K562 (cell line): Measurements from ENCODE around the gene KCNK10. TPM values are rescaled to one million over a fixed set of nuclear protein-coding genes. Genes with fewer than 3 reads are reported as not detected.

Source experiments
- ATAC-seq: fragments of 200-7000 bp; cut with Tn5 transposase; 3 replicates; pipeline ENCODE4 v1.9.1; 2020; ENCODE audit warnings: moderate library complexity
- BruUV-seq: library from RNA; stranded (reverse); fragments of 400-500 nt; replicated peaks from 2 replicates; lab custom pipeline; 2021; lab: Mats Ljungman, UMichigan
- CTCF ChIA-PET: fragments of 300-600 bp; formaldehyde crosslinking; extraction: SDS; loops from one replicate; lab custom pipeline; 2021; ENCODE audit warnings: low intra/inter-chr PET ratio; lab: Yijun Ruan, JAX
- POLR2A ChIA-PET: fragments of 300-600, 350-650 bp; sonication (Branson Sonifier 250); formaldehyde crosslinking; extraction: SDS; loops from one replicate; lab custom pipeline; 2021; ENCODE audit warnings: antibody characterized with exemption, inconsistent platforms; lab: Yijun Ruan, JAX
- DNase-seq, 4 experiments: peaks; one replicate each; pipeline versions ENCODE4 v3.0.0 to v3.0.0-alpha.2; 2011 to 2018; ENCODE audit warnings: low spot score in 3 of 4, mixed read lengths in 3 of 4; ENCODE audit errors: extremely low read depth in 1 of 4
- FAIRE-seq: peaks from 2 replicates; lab custom pipeline; 2011; peaks lifted over from hg19 to GRCh38; lab: Jason Lieb, UNC
- H2AFZ ChIP-seq: 2 replicates; pipeline ENCODE4 v1.6.0; 2011; ENCODE audit warnings: low read depth, low read length, control low read depth, inconsistent platforms
- H3K27ac ChIP-seq: fragments of 200-600 bp; 3 replicates; pipeline ENCODE4 v1.8.0; 2011; ENCODE audit warnings: low read depth, mild to moderate bottlenecking, control low read depth, inconsistent platforms, low read length, moderate library complexity, mixed read lengths; ENCODE audit errors: extremely low read depth
- H3K27me3 ChIP-seq, 2 experiments: fragments of 300-600 bp in 1 of 2; 2 replicates in 1 of 2; 3 replicates in 1 of 2; pipeline versions ENCODE4 v1.6.0 to v1.8.0; 2011; ENCODE audit warnings: inconsistent platforms in 2 of 2, low read length in 2 of 2, mild to moderate bottlenecking in 1 of 2, mixed read lengths in 1 of 2, moderate library complexity in 1 of 2; ENCODE audit not compliant: control insufficient read depth in 2 of 2, insufficient read depth in 2 of 2
- H3K36me3 ChIP-seq: fragments of 300-600 bp; 3 replicates; pipeline ENCODE4 v1.8.0; 2011; ENCODE audit warnings: mild to moderate bottlenecking, low read length, inconsistent platforms; ENCODE audit not compliant: control insufficient read depth, insufficient read depth
- H3K4me1 ChIP-seq, 2 experiments: fragments of 200-600 bp in 1 of 2; replicated peaks in 1 of 2; 2 replicates in 1 of 2; 3 replicates in 1 of 2; pipeline versions ENCODE4 v1.5.1 to v1.8.0; 2011; ENCODE audit warnings: inconsistent platforms in 2 of 2, low read length in 2 of 2, mild to moderate bottlenecking in 1 of 2, mixed read lengths in 1 of 2, moderate library complexity in 1 of 2; ENCODE audit not compliant: control insufficient read depth in 2 of 2, insufficient read depth in 2 of 2
- H3K4me2 ChIP-seq: 2 replicates; pipeline ENCODE4 v1.6.1; 2011; ENCODE audit warnings: low read length, control low read depth, inconsistent platforms, mixed read lengths; ENCODE audit not compliant: insufficient read depth
- H3K4me3 ChIP-seq: fragments of 200-600 bp; sonication (generic), shearing (Covaris generic); 2 replicates; pipeline ENCODE4 v1.5.1; 2016; ENCODE audit warnings: control low read depth, inconsistent platforms
- H3K79me2 ChIP-seq: fragments of 200-600 bp; 3 replicates; pipeline ENCODE4 v1.8.0; 2011; ENCODE audit warnings: low read length, inconsistent platforms; ENCODE audit not compliant: control insufficient read depth, insufficient read depth
- H3K9ac ChIP-seq, 2 experiments: 2 replicates each; pipeline versions ENCODE4 v1.6.0 to v1.6.1; 2011; ENCODE audit warnings: low read depth in 2 of 2, low read length in 2 of 2, control low read depth in 1 of 2, inconsistent platforms in 1 of 2, mild to moderate bottlenecking in 1 of 2, mixed read lengths in 1 of 2; ENCODE audit not compliant: insufficient read depth in 1 of 2
- H3K9me1 ChIP-seq: one replicate; pipeline ENCODE4 v1.6.0; 2011; ENCODE audit warnings: inconsistent platforms, mild to moderate bottlenecking, low read length, moderate library complexity; ENCODE audit not compliant: control insufficient read depth, insufficient read depth
- H3K9me3 ChIP-seq: replicated peaks from 2 replicates; pipeline ENCODE4 v1.5.1; 2011; ENCODE audit warnings: low read depth, low read length, inconsistent platforms; ENCODE audit not compliant: control insufficient read depth, insufficient read depth
- H4K20me1 ChIP-seq: replicated peaks from 2 replicates; pipeline ENCODE4 v1.6.1; 2011; ENCODE audit warnings: low read length, inconsistent platforms, mixed read lengths; ENCODE audit not compliant: control insufficient read depth, insufficient read depth
- BCL6 ChIP-seq: fragments of 250-450 bp; sonication (Bioruptor Pico); IDR thresholded peaks from 2 replicates; pipeline ENCODE4 v1.4.0; 2020
- CHCHD3 ChIP-seq: fragments of 250-450 bp; sonication (Bioruptor Pico); IDR thresholded peaks from 2 replicates; pipeline ENCODE4 v2.1.2; 2022; ENCODE audit warnings: mild to moderate bottlenecking
- CHD1 ChIP-seq: fragments of 200-600 bp; sonication (generic); IDR thresholded peaks from one replicate; pipeline ENCODE4 v1.6.1; 2012; ENCODE audit warnings: mild to moderate bottlenecking, moderate library complexity, low read length, inconsistent platforms
- DIDO1 ChIP-seq: fragments of 450-650 bp; IDR thresholded peaks from 2 replicates; pipeline ENCODE4 v1.6.1; 2016; ENCODE audit warnings: low read depth, missing biosample characterization, missing genetic modification characterization
- HBP1 ChIP-seq: fragments of 450-650 bp; formaldehyde crosslinking; IDR thresholded peaks from 2 replicates; pipeline ENCODE4 v1.4.0; 2022; ENCODE audit warnings: missing genetic modification characterization
- MYC ChIP-seq, 2 experiments: fragments of 250-450 bp in 1 of 2; sonication (Bioruptor Pico) in 1 of 2; IDR thresholded peaks; 2 replicates each; pipeline versions ENCODE4 v1.5.1 to v1.6.1; 2012 to 2021; ENCODE audit warnings: low read depth in 2 of 2, borderline replicate concordance in 1 of 2, improper control_type of control experiment in 1 of 2, low read length in 1 of 2, mild to moderate bottlenecking in 1 of 2, moderate library complexity in 1 of 2
- NBN ChIP-seq: fragments of 450-650 bp; IDR thresholded peaks from 2 replicates; pipeline ENCODE4 v1.6.1; 2016; ENCODE audit warnings: low read depth, mild to moderate bottlenecking
- NFRKB ChIP-seq: fragments of 450-650 bp; IDR thresholded peaks from 2 replicates; pipeline ENCODE4 v1.6.1; 2016; ENCODE audit warnings: low read depth
- POLR2AphosphoS5 ChIP-seq: IDR thresholded peaks from 2 replicates; pipeline ENCODE4 v1.6.1; 2011; ENCODE audit warnings: mild to moderate bottlenecking, low read depth, low read length, moderate library complexity; ENCODE audit not compliant: control insufficient read depth, insufficient read depth
- POU5F1 ChIP-seq: fragments of 150-350 bp; IDR thresholded peaks from 2 replicates; pipeline ENCODE4 v1.6.1; 2014; ENCODE audit warnings: borderline replicate concordance, low read length, low read depth, mild to moderate bottlenecking; ENCODE audit not compliant: partially characterized antibody
- RUNX1 ChIP-seq: sonication (generic); IDR thresholded peaks from 2 replicates; pipeline ENCODE4 v1.6.1; 2016; ENCODE audit warnings: antibody characterized with exemption, low read depth
- SPI1 ChIP-seq: IDR thresholded peaks from 2 replicates; pipeline ENCODE4 v1.6.1; 2011; ENCODE audit warnings: low read depth, low read length, control low read depth, borderline replicate concordance
- TAF7 ChIP-seq: fragments of 450-650 bp; IDR thresholded peaks from 2 replicates; pipeline ENCODE4 v1.6.1; 2016; ENCODE audit warnings: missing genetic modification characterization, missing compliant biosample characterization
- TFAP4 ChIP-seq: sonication (generic); formaldehyde crosslinking; IDR thresholded peaks from 2 replicates; pipeline ENCODE4 v1.8.0; 2022; ENCODE audit warnings: missing genetic modification reagents, mild to moderate bottlenecking, moderate library complexity, borderline replicate concordance
- ZBTB49 ChIP-seq: sonication (generic); formaldehyde crosslinking; IDR thresholded peaks from 2 replicates; pipeline ENCODE4 v1.8.0; 2022; ENCODE audit warnings: missing genetic modification reagents, mild to moderate bottlenecking, borderline replicate concordance
- ZC3H4 ChIP-seq: sonication (generic); formaldehyde crosslinking; IDR thresholded peaks from 2 replicates; pipeline ENCODE4 v1.9.0; 2021; ENCODE audit warnings: missing genetic modification reagents, borderline replicate concordance
- ZNF217 ChIP-seq: sonication (generic); formaldehyde crosslinking; IDR thresholded peaks from 2 replicates; pipeline ENCODE4 v1.8.0; 2022; ENCODE audit warnings: mild to moderate bottlenecking, missing genetic modification reagents
- ZNF311 ChIP-seq: fragments of 250-450 bp; sonication (Bioruptor Pico); IDR thresholded peaks from 2 replicates; pipeline ENCODE4 v1.4.0; 2020; ENCODE audit warnings: mild to moderate bottlenecking, moderate library complexity
- ZNF780A ChIP-seq: fragments of 250-450 bp; sonication (Bioruptor Pico); IDR thresholded peaks from 2 replicates; pipeline ENCODE4 v1.5.0; 2021; ENCODE audit warnings: mild to moderate bottlenecking
- WGBS: fragments of 100-300 bp; shearing (Covaris generic); methylation state at CpG from one replicate; pipeline ENCODE4 v1.1.6; 2016; ENCODE audit warnings: low coverage, mixed read lengths; ENCODE audit not compliant: insufficient coverage; ENCODE audit errors: missing lambda C conversion rate; 5-methylcytosine and 5-hydroxymethylcytosine counted together
- in situ Hi-C: fragments of 300-500 bp; cut with MboI; formaldehyde crosslinking; loops from 4 replicates; pipeline ENCODE4 v1.15.0; 2018; ENCODE audit warnings: inconsistent platforms, mixed read lengths
- intact Hi-C: fragments of 100-400 bp; cut with micrococcal nuclease; formaldehyde crosslinking; loops from 2 replicates; pipeline ENCODE4 v1.14.2; 2022
- polyA plus RNA-seq, 8 experiments: library from polyadenylated mRNA; depleted of rRNA in 4 of 8; stranded (reverse) in 5 of 8; unstranded in 3 of 8; fragments of >200 nt; fragmentation: Nextera tagmentation in 2 of 8; fragmentation: Illumina TruSeq in 1 of 8; extraction: Ambion mirVana in 2 of 8; extraction: Trizol in 1 of 8; gene quantifications; 2 replicates each; pipeline versions ENCODE4 v1.2.1 to v1.2.3, GENCODE V29; 2011 to 2014; ENCODE audit warnings: inconsistent platforms in 1 of 8, missing spikeins in 1 of 8
- total RNA-seq, 7 experiments: library from RNA; depleted of rRNA in 6 of 7; stranded (reverse); fragments of >200 nt in 6 of 7; fragmentation: Illumina TruSeq in 2 of 7; extraction: Trizol in 2 of 7; gene quantifications; 2 replicates each; pipeline versions ENCODE4 v1.2.1 to v1.2.3, GENCODE V29; 2011 to 2021; ENCODE audit warnings: low replicate concordance in 1 of 7

KCNK10 gene
- total and polyA plus RNA-seq, 9 of the 15 experiments (the other 6 are each of a cell fraction or from before 2014, with no cell fraction given), result not detected

GRCh38 chr14:88245321-88245720 lies 77.7 kb downstream of the KCNK10 start (continued):
- no peak for TF ChIP-seq ZBTB49 (CRISPR knock-in tag)
- no peak for TF ChIP-seq NBN
- no peak for TF ChIP-seq RUNX1
- TF ChIP-seq ZNF217 (CRISPR knock-in tag), result no peak

GRCh38 chr14:88243946-88244345 lies 79.1 kb downstream of the KCNK10 start:
- intact Hi-C loops, result no loop called here
- no peak for TF ChIP-seq MYC (IDR thresholded peaks at IDR 0.05; ENCODE audit: low read depth, low read length)
- TF ChIP-seq MYC (CRISPR knock-in tag; IDR thresholded peaks at IDR 0.05; ENCODE audit: borderline replicate concordance, low read depth), result no peak
- TF ChIP-seq ZNF311, result no peak
- TF ChIP-seq BCL6 (CRISPR knock-in tag), result no peak
- TF ChIP-seq TAF7, result no peak
- TF ChIP-seq DIDO1 (tag), result no peak
- no peak for TF ChIP-seq SPI1
- TF ChIP-seq POU5F1, result no peak
- no peak for TF ChIP-seq HBP1
- no peak for TF ChIP-seq CHD1
- TF ChIP-seq ZC3H4 (CRISPR knock-in tag), result no peak
- no peak for TF ChIP-seq TFAP4 (CRISPR knock-in tag)
- TF ChIP-seq ZNF780A, result no peak
- TF ChIP-seq POLR2AphosphoS5, result no peak
- no peak for TF ChIP-seq CHCHD3
- TF ChIP-seq NFRKB, result no peak

More at GRCh38 chr14:88243946-88244345, 79.1 kb downstream of the KCNK10 start:
- Histone ChIP-seq H3K4me2 (no peak overlapping the region), H3K9me3 (no peaks in the 10 kb centered on the region), H3K27ac (no peak overlapping the region), H3K79me2 (no peaks in the 10 kb centered on the region), H3K36me3 (no peaks in the 10 kb centered on the region), H2AFZ (no peak overlapping the region), H4K20me1 (no peaks in the 10 kb centered on the region), H3K9me1 (no peaks in the 10 kb centered on the region), H3K27me3 (peaks cover 0 to 10% of the 10 kb centered on the region in 2 experiments; a peak in 1 of 5 replicates), H3K9ac (no peak overlapping the region), H3K4me1 (no peaks in the 10 kb centered on the region), H3K4me3 (no peak overlapping the region)
- DNase-seq, result no peak
- in situ Hi-C loops, result no loop called here
- ChIA-PET POLR2A (no interaction called here), CTCF (no interaction called here)
- no peak for ATAC-seq
- BruUV-seq, result no TSS peak
- WGBS, result 0% methylated on average over 4 of the region's 4 CpGs
- FAIRE-seq, result no peak
